Measurements from ENCODE around the gene SPECC1L.

The SPECC1L gene

GRCh38 chr22:24233235-24233634, 37.4 kb upstream of the SPECC1L start:
- no peak overlapping the region for H3K4me3 ChIP-seq (ENCODE audit: low read length, poor library complexity, severe bottlenecking)
- no peaks in the 10 kb centered on the region for H3F3A ChIP-seq (ENCODE audit: low read depth)
- TF ChIP-seq EZH2phosphoT487 (IDR thresholded peaks at IDR 0.05; ENCODE audit: borderline replicate concordance) (no peak), CTCF (conservative IDR thresholded peaks at IDR 0.05; ENCODE audit: low read length) (no peak)
- H3K4me2 ChIP-seq (ENCODE audit: low read depth, low read length, poor library complexity, severe bottlenecking) = no peak overlapping the region
- H3K36me3 ChIP-seq (ENCODE audit: insufficient read depth, low read length) = no peaks in the 10 kb centered on the region
- H3K9me3 ChIP-seq (ENCODE audit: insufficient read depth, low read depth, low read length) = no peaks in the 10 kb centered on the region
- H3K4me1 ChIP-seq (ENCODE audit: insufficient read depth, low read length, poor library complexity, severe bottlenecking) = no peaks in the 10 kb centered on the region
- H3K79me2 ChIP-seq (ENCODE audit: insufficient read depth, low read length) = no peaks in the 10 kb centered on the region
- H3K27me3 ChIP-seq (ENCODE audit: insufficient read depth, low read length, poor library complexity, severe bottlenecking) = no peaks in the 10 kb centered on the region
- H3K9ac ChIP-seq (ENCODE audit: low read depth, low read length, poor library complexity, severe bottlenecking) = no peak overlapping the region
- no peaks in the 10 kb centered on the region for H4K20me1 ChIP-seq (ENCODE audit: insufficient read depth, low read length, poor library complexity, severe bottlenecking)
- H2AFZ ChIP-seq (ENCODE audit: low read length) = no peak overlapping the region
- H3K9me2 ChIP-seq (replicated peaks; ENCODE audit: low read depth, low read length) = no peaks in the 10 kb centered on the region

DNA sequence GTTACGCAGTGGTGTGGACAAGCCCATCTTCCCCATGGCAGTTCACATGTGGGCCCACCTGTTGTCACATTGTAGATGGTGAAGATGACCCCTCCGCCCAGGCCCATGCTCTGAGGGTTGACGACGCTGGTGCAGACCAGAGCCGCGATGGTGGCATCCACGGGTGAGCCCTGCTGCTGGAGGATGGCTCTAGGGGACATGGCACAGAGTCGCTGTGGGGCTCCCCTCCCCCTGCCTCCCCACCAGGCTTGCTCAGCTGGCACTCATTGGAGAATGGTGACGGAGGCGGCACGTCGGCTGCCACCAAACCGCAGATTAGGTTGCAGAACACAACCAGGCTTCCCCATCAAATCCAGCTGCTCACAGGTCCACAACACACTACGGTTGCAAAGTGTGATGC, 36.8 kb upstream of the SPECC1L start:
- Histone ChIP-seq H3K9me2 (replicated peaks; ENCODE audit: low read depth, low read length) (no peaks in the 10 kb centered on the region), H3K4me3 (ENCODE audit: low read length, poor library complexity, severe bottlenecking) (no peak overlapping the region)

GRCh38 chr22:24235315-24235714, 35.3 kb upstream of the SPECC1L start:
- H3K4me1 ChIP-seq (ENCODE audit: insufficient read depth, low read length, poor library complexity, severe bottlenecking) = no peaks in the 10 kb centered on the region
- H3K27me3 ChIP-seq (ENCODE audit: insufficient read depth, low read length, poor library complexity, severe bottlenecking) = no peaks in the 10 kb centered on the region
- H3K9me2 ChIP-seq (replicated peaks; ENCODE audit: low read depth, low read length) = no peaks in the 10 kb centered on the region
- H3F3A ChIP-seq (ENCODE audit: low read depth) = no peaks in the 10 kb centered on the region
- H3K36me3 ChIP-seq (ENCODE audit: insufficient read depth, low read length) = no peaks in the 10 kb centered on the region
- TF ChIP-seq CTCF (conservative IDR thresholded peaks at IDR 0.05; ENCODE audit: low read length) (no peak), EZH2phosphoT487 (IDR thresholded peaks at IDR 0.05; ENCODE audit: borderline replicate concordance) (no peak)
- no peak overlapping the region for H2AFZ ChIP-seq (ENCODE audit: low read length)
- H3K4me2 ChIP-seq (ENCODE audit: low read depth, low read length, poor library complexity, severe bottlenecking) = no peak overlapping the region
- H3K4me3 ChIP-seq (ENCODE audit: low read length, poor library complexity, severe bottlenecking) = no peak overlapping the region
- no peaks in the 10 kb centered on the region for H3K79me2 ChIP-seq (ENCODE audit: insufficient read depth, low read length)
- no peaks in the 10 kb centered on the region for H4K20me1 ChIP-seq (ENCODE audit: insufficient read depth, low read length, poor library complexity, severe bottlenecking)
- no peak overlapping the region for H3K9ac ChIP-seq (ENCODE audit: low read depth, low read length, poor library complexity, severe bottlenecking)
- H3K9me3 ChIP-seq (ENCODE audit: insufficient read depth, low read depth, low read length) = no peaks in the 10 kb centered on the region

More for the DNA sequence above, 36.8 kb upstream of the SPECC1L start:
- Histone ChIP-seq H3K36me3 (ENCODE audit: insufficient read depth, low read length) (no peaks in the 10 kb centered on the region), H2AFZ (ENCODE audit: low read length) (no peak overlapping the region), H3K9me3 (ENCODE audit: insufficient read depth, low read depth, low read length) (no peaks in the 10 kb centered on the region), H3K9ac (ENCODE audit: low read depth, low read length, poor library complexity, severe bottlenecking) (no peak overlapping the region), H3K79me2 (ENCODE audit: insufficient read depth, low read length) (no peaks in the 10 kb centered on the region), H3K27me3 (ENCODE audit: insufficient read depth, low read length, poor library complexity, severe bottlenecking) (no peaks in the 10 kb centered on the region), H4K20me1 (ENCODE audit: insufficient read depth, low read length, poor library complexity, severe bottlenecking) (no peaks in the 10 kb centered on the region), H3F3A (ENCODE audit: low read depth) (no peaks in the 10 kb centered on the region), H3K4me2 (ENCODE audit: low read depth, low read length, poor library complexity, severe bottlenecking) (no peak overlapping the region), H3K4me1 (ENCODE audit: insufficient read depth, low read length, poor library complexity, severe bottlenecking) (no peaks in the 10 kb centered on the region)
- TF ChIP-seq CTCF (conservative IDR thresholded peaks at IDR 0.05; ENCODE audit: low read length) (no peak), EZH2phosphoT487 (IDR thresholded peaks at IDR 0.05; ENCODE audit: borderline replicate concordance) (no peak)

Data from Loucy (cell line).